RWPE1 (cell line): ENCODE measurements around the gene KRTAP10-8.
"Not testable (repeated sequence)": the region's sequence is repeated elsewhere in the genome, so short reads cannot be mapped to it uniquely, and the experiment has no call there.

Source experiments
- CTCF ChIA-PET: fragments of 350-600 bp; sonication (Branson Sonifier 250); formaldehyde crosslinking; extraction: SDS; loops from one replicate; lab custom pipeline; 2021; lab: Yijun Ruan, JAX
- POLR2A ChIA-PET: fragments of 400-600 bp; formaldehyde crosslinking; extraction: SDS; loops from one replicate; lab custom pipeline; 2020; ENCODE audit warnings: antibody characterized with exemption; ENCODE audit not compliant: low non-redundant PET; lab: Yijun Ruan, JAX
- DNase-seq: peaks from one replicate; pipeline ENCODE4 v3.0.0; 2012; ENCODE audit warnings: low spot score
- H3K27ac ChIP-seq: fragments of 450-650 bp; 2 replicates; pipeline ENCODE4 v1.5.1; 2017
- TF ChIP-seq, protein P1 (sequence below): fragments of 450-650 bp; conservative IDR thresholded peaks from 2 replicates; pipeline ENCODE4 v1.5.1; 2017; ENCODE audit warnings: low read depth, mild to moderate bottlenecking

KRTAP10-8 gene

GRCh38 chr21:44640761-44641160, 28.9 kb downstream of the KRTAP10-8 start:
- H3K27ac ChIP-seq, result no peak overlapping the region
- TF ChIP-seq, protein P1, sequence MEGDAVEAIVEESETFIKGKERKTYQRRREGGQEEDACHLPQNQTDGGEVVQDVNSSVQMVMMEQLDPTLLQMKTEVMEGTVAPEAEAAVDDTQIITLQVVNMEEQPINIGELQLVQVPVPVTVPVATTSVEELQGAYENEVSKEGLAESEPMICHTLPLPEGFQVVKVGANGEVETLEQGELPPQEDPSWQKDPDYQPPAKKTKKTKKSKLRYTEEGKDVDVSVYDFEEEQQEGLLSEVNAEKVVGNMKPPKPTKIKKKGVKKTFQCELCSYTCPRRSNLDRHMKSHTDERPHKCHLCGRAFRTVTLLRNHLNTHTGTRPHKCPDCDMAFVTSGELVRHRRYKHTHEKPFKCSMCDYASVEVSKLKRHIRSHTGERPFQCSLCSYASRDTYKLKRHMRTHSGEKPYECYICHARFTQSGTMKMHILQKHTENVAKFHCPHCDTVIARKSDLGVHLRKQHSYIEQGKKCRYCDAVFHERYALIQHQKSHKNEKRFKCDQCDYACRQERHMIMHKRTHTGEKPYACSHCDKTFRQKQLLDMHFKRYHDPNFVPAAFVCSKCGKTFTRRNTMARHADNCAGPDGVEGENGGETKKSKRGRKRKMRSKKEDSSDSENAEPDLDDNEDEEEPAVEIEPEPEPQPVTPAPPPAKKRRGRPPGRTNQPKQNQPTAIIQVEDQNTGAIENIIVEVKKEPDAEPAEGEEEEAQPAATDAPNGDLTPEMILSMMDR, result no peak
- DNase-seq, result no peak
- POLR2A ChIA-PET, result no interaction called here
- CTCF ChIA-PET, result no interaction called here

DNA sequence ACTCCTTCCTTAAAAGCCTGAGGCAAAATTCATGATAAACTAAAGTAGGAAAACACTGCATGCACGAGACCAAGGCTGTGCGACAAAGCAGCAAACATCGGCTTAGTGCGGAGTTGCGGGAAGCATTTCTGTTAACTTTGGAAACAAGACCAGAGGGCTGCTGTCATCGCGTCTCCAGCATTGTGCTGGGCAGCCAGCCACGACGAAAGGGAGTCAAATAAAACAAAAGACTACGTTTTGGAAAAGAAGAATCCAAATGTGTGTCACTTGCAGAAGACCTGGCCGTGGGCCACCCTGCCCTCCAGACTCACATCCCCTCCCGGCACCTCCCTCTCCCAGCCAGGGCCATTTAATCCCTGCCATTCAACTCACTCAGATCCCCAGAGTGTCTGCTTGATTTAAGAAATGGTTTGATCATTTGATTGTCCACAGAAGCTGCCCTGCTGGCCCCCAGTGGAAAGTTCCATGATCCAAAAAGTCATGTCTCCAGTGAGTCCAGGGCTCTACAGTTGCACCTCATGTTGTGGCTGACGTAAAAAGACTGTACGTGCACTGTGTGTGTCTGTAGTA, 31.9 kb downstream of the KRTAP10-8 start:
- DNase-seq, result no peak
- CTCF ChIA-PET, result no interaction called here
- POLR2A ChIA-PET, result no interaction called here
- TF ChIP-seq, protein P1, result no peak
- no peak overlapping the region for H3K27ac ChIP-seq

- ChIA-PET CTCF (no interaction called here), POLR2A (no interaction called here)
- TF ChIP-seq, protein P1, result no peak
- H3K27ac ChIP-seq, result no peak overlapping the region
- DNase-seq, result no peak
Observed at GRCh38 chr21:44644878-44645277, 33.0 kb downstream of the KRTAP10-8 start.

DNA sequence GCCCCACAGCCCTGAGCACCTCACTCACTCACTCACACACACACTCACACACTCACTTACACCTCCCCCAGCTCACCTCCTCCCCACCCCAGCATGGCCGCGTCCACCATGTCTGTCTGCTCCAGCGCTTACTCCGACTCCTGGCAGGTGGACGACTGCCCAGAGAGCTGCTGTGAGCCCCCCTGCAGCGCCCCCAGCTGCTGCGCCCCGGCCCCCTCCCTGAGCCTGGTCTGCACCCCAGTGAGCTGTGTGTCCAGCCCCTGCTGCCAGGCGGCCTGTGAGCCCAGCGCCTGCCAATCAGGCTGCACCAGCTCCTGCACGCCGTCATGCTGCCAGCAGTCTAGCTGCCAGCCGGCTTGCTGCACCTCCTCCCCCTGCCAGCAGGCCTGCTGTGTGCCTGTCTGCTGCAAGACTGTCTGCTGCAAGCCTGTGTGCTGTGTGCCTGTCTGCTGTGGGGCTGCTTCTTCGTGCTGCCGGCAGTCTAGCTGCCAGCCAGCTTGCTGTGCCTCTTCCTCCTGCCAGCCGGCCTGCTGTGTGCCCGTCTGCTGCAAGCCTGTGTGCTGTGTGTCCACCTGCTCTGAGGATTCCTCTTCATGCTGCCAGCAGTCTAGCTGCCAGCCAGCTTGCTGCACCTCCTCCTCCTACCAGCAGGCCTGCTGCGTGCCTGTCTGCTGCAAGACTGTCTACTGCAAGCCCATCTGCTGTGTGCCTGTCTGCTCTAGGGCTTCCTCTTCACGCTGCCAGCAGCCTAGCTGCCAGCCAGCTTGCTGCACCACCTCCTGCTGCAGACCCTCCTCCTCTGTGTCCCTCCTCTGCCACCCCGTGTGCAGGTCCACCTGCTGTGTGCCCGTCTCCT, 34.7 kb downstream of the KRTAP10-8 start, which contains the start of gene KRTAP10-11:
KRTAP10-11 (plus strand) TSS at position 49 of the 856 bp plus-strand sequence; CDS start at position 94, 45 bp downstream.
- ChIA-PET CTCF (interaction anchor here (0.6 to 1.4 kb wide), 3 partner anchors 72 to 315 kb away, joined by 3 to 7 read pairs (median 3); no protein-coding TSS in a partner anchor), POLR2A (interaction anchor here (0.7 kb wide), 1 partner anchor 271 kb away, joined by 3 read pairs; no protein-coding TSS in a partner anchor)
- H3K27ac ChIP-seq, DNase-seq: not testable (repeated sequence)

- POLR2A ChIA-PET, result no interaction called here
- no peak overlapping the region for H3K27ac ChIP-seq
- TF ChIP-seq, protein P1, result no peak
- DNase-seq, result no peak
- CTCF ChIA-PET, result interaction anchor here (0.6 to 1.4 kb wide), 3 partner anchors 13 to 136 kb away, joined by 3 to 7 read pairs (median 3); no protein-coding TSS in a partner anchor
Observed at GRCh38 chr21:44647222-44647552, 35.3 kb downstream of the KRTAP10-8 start.

GRCh38 chr21:44648557-44649311, 36.9 kb downstream of the KRTAP10-8 start:
- CTCF ChIA-PET, result no interaction called here
- H3K27ac ChIP-seq, result no peak overlapping the region
- TF ChIP-seq, protein P1, result no peak
- DNase-seq, result no peak
- POLR2A ChIA-PET, result no interaction called here
